Measurements from ENCODE around the gene DHRS2. TPM values are rescaled to one million over a fixed set of nuclear protein-coding genes. Genes with fewer than 3 reads are reported as not detected.
A peak's percentile ranks its signal among the peaks of the same experiment; 100 is the strongest.

DHRS2 gene
- total RNA-seq, 1 experiment from 2014 or later = 17.2 TPM

DNA sequence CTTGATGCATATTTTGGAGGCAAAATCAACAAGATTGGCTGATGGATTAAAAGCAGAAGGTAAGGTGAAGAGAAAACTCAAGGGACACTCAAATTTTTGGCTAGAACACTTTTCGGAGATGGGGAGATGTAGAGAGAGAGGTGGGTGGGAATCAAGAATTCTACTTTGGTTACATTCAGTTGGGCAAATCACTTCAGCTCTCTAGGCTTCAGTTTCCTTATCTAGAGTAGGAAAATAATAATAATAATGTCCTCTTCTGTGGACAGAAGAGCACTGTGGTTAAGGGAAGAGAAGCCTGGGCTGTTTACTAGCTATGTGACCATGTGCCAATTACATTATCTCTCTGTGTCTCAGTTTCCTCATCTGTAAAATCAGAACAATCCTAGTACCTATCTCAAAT is 23.4 kb upstream of the DHRS2 start:
- no peak for DNase-seq (ENCODE audit: low spot score)

DNA sequence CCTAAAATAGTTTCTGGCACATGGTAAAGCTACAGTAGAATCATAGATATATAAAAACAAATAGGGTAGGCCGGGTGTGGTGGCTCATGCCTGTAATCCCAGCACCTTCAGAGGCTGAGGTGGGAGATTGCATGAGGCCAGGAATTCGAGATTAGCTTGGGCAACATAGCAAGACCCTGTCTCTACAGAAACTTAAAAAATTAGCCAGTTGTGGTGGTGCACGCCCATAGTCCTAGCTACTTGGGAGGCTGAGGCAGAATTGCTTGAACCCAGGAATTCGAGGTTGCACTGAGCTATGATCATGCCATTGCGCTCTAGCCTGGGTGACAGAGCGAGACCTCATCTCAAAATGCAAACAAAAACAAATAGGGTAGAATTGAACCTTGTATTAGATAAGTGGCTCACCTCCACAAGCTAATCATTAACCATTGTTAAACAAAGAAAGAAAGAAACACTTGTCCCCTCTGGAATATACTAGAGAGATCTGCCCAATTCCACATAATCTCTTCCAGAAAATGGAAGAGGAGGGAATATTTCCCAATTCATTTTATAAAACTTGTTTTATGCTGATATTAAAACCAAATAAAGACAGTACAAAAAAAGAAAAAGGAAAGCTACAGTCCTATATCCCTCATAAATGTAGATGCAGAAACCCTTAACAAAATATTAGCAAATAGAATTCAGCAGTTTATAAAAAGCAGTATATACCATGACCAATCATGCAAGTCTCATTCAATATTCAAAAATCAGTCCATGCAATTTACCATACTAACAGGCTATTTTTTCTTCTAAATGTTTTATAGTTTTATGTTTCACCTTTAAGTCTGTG is 22.7 kb upstream of the DHRS2 start:
- no peak for DNase-seq (ENCODE audit: low spot score)

DNA sequence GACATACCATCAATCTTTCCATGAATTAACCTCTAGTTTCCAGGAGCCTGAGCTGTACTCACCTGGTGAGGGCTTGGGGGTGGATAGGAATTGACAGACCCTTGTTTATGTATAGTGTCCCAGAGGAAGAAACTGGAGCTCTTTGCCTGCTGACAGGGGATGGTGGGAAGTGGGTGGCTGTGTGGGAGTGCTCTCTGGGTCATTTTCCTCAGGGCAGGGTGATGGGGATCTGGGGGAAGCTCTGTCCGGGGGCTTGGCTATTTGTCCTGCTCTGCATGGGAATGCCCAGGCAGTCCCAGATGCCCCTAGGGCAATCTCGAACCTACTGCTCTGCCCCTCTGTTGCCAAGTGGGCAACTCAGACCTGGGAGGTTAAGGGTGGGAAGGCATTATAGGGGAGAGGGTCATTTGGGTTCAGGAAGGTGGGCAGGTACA is 21.8 kb upstream of the DHRS2 start:
- DNase-seq (ENCODE audit: low spot score) = no peak

DNA sequence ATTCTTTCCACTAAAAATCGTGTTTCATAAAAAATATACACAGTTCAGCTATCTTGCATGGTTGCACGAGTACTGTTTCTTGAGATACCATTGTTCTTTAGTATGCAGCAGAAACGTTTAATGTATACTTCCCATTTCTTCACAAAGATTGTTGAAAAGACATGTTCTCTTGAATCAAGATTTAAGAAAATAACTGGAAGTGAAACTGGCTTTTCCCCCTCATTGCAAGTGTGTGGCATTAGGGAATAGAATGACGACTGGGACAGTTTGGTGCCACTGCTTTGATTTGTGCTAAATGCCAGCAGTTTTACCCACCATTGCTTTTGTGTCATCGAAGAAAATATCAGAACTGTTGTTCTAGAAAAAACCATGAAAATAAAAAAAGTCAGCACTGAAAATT is 20.3 kb upstream of the DHRS2 start:
- DNase-seq (ENCODE audit: low spot score) = no peak

DNA sequence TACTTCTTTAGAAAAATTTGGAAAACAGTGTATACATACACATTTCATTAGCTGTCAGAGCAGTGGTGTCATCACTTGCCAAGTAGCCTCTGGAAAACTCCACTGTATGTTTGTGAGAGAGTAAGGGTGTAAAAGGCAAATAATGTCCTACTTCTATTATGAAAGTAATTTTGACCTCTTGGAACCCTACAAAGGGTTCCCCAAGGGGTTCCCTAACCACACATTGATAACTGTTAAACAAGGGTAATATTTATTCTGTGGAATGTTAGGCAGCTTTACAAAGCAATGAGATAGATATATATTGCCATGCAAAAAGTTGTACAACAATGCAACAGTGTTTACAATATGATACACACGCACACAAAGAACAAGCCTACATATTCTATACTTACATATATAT is 18.6 kb upstream of the DHRS2 start:
- DNase-seq (ENCODE audit: low spot score) = no peak

DNA sequence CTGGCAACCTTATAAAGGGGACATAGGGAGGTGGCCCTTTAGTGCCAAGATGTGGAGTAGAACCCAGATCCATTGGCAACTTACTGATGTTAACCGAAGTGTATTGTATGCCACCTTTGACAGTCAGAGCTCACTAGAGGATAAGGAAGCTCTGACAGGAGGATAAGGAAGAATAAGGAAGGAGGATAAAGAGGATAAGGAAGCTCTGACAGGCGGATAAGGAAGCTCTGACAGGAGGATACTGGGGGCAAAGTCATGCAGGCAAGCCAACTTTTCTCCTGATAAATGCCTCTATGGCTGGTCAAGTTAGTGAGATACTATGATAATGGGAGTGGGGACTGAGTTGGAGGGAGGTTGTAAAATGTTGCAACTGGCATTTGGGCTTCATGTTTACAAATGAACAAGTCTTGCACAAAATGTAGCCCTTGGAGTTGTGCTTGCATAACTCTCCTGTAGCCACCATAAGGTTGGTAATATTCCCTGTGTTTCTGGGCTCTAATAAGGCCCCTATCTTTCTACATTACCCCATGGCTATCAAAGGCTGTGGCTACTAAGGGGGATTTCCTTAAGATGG is 17.7 kb upstream of the DHRS2 start:
- DNase-seq (ENCODE audit: low spot score) = no peak

DNA sequence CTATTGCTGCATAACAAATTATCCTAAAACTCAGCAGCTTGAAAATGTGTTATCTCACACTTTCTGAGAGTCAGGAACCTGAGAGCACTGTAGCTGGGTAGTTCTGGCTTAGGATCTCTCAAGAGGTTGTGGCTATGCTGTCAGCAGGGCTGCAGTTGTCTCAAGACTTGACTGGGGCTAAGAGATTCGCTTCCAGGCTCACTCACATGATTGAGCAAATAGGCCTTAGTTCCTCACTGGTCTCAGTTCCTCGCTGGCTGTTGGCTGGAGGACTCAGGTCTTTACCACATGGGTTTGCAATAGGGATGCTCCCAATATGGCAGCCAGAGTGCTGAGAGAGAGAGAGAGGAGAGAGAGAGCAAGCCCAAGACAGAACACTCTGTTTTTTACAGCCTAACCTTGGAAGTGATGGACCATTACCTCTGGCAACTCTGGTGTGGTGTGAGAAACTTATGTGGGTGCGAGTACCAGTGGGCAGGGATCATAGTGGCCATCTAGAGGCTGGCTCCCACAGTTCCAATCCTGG is 15.9 kb upstream of the DHRS2 start:
- DNase-seq (ENCODE audit: low spot score) = no peak

DNA sequence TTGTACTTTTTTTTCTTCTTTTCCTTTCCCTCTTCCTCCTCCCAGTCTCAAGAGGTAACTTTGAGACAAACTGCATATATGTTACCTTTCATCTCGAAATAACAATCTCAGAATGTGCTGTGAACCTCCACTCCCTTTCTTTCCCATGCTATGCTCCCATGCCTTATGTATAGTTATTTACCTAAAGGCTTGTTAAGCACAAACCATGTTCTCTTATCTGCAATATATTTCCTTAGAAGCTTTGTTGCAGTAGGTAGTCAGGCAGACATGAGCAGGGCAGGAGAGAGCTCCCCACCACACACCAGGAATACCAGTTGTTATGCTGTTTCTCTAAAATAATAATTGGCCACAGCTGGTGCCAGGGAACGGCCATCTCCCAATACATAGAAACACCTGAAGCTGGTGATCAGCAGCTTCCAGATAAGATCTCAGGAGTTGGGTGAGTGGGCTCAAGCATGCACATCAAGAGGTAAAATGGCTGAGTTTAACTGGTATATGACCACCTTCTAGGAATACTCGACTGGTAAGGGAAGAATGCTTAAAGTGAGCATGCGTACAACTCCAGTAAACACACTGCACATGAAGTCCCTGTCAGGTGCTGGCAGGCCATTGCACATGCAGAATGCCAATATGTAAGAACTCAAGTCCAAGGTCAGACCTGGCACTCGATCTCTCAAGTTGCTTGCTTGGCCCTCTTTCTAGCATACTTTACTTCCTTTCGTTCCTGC is 14.8 kb upstream of the DHRS2 start:
- no peak for DNase-seq (ENCODE audit: low spot score)

DNA sequence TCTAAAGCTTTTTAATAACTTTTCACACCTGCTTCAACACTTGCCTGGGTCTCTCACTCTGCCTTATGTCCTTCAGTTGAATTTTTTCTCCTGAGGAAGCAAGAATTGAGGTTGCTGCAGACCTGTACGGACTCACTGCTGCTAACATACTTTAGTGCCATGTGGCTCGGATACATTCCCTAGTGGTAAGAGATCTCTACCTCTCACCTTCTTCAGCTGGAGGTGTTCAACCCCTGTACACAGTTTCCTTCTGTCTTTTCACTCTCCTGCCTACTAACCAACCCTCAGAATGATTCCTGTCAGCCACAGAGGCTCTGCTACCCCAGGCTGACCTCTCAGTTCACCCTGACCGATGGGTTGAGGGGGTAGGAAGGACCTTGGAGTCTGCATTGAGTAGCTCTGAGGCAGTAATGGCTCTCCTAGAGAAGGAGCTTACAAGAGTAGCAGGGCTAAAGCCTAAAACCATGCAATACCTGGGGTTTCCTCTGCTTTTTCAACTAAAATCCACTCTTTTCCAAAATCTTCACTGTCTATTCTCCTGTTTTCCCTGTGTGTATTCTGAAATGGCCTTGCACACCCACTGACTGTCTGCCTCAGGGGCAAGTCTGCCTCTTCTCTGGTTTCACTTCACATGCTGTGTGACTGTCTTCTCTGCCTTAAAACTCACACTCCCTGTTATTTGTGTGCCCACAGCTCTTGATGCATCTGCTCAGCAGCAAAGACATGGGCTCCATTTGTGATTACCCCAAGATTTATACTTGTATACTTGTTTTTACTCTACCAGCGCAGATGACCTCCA is 14.0 kb upstream of the DHRS2 start:
- no peak for DNase-seq (ENCODE audit: low spot score)

DNA sequence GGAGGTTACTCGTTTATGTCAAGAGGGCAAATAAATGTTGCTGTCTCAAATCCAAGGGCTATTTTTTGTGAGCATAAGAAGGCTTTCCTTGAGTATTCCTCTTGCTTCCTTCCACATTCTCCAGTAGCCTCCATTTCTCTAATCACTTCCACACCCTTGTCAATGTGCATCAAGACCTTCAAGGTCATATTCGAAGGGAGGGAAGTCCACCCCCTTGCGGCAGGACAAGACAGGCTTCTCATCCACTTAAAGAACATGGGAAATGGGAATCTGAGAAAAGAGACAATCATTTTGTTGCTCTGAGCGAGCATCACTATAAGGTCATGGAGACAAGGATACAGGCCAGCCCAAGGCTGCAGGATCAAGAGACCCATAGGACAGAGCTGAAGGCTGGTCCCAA is 13.2 kb upstream of the DHRS2 start:
- DNase-seq (ENCODE audit: low spot score) = no peak

DNA sequence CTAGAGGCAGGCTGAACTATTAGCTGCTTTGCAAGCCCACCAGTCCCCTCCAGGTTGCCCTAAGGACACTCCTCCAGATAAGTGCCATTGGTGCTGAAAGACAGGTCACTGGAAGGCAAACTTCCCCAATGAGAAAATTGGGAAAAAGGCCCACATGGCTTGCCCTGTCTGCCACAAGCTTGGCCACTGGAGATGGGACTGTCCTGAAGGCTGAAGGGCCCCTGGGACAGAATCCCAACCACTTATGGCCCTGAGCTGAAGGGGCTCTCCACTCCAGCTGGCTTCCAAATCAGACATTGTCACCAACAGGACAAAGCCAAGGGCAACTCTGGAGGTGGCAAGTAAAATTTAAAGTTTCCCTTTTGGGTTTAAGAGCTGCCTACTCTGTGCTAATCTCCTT is 12.2 kb upstream of the DHRS2 start:
- DNase-seq (ENCODE audit: low spot score) = no peak

DNA sequence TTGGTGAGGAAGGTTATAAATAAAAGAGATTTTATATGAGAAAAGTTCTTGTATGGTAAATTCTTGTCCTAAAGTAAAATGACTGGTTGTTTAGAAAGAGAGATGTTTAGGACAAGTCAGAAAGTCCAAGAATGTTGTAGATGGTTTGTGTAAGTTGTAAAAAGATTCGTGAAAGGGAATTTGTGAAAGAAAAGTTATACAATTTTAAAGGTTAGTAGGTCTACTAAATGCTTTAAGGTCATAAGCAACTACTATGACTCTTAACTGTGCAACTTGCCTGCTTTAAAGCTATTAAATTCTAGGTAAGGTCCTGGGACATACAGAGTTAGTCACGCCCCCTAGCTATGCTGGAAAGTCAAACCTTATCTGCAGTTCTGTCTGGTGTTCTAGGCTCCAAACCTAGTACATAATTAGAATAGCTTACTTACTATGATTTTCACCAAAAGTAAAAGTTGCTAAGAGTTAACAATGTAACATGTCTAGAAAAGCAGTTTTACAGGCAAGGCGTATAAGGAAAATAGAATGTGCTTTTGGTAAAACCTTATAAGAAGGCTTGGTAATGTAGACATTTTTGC is 11.2 kb upstream of the DHRS2 start:
- DNase-seq (ENCODE audit: low spot score) = no peak

DNA sequence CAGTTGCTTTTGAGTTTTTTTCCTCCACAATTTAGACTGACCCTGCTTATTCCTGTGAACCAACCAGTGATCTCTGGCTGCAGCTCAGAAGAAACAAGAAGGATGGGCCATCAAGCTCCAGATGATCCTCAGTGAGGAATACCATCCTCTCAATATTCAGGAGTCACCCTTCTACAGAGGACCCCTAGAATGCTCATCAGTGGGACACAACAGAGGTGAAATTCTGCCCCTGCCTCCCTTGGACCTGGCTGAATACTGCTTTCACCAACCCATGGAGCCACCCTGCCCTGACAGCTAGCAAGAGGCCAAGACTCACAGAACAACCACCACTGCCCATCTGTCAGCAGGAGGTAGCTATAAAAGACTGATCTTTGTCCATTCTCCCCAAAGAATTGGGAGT is 9.2 kb upstream of the DHRS2 start:
- DNase-seq (ENCODE audit: low spot score) = no peak

DNA sequence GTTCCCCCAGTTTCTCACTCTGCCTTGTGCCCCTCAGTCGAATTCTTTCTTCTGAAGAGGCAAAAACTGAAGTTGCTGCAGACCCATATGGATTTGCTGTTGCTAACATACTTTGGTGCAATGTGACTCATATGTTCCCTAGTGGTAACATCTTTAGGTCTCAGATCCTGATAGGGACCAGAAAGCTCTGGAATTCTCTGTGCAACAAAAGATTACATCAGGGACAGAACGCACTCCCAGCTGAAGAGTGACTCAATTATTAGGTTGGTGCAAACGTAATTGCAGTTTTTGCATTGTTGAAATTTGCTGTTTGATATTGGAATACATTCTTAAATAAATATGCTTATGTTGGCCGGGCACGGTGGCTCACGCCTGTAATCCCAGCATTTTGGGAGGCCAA is 8.2 kb upstream of the DHRS2 start:
- no peak for DNase-seq (ENCODE audit: low spot score)

DNA sequence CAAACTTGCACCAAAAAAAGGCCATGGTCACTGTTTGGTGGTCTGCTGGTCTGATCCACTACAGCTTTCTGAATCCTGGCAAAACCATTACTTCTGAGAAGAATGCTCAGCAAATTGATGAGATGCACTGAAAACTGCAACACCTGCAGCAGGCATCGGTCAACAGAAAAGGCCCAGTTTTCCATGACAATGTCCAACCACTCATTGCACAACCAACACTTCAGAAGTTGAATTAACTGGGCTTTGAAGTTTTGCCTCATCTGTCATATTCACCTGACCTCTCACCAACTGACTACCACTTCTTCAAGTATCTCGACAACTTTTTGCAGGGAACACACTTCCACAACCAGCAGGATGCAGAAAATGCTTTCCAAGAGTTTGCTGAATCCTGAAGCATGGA is 7.0 kb upstream of the DHRS2 start:
- no peak for DNase-seq (ENCODE audit: low spot score)

DNA sequence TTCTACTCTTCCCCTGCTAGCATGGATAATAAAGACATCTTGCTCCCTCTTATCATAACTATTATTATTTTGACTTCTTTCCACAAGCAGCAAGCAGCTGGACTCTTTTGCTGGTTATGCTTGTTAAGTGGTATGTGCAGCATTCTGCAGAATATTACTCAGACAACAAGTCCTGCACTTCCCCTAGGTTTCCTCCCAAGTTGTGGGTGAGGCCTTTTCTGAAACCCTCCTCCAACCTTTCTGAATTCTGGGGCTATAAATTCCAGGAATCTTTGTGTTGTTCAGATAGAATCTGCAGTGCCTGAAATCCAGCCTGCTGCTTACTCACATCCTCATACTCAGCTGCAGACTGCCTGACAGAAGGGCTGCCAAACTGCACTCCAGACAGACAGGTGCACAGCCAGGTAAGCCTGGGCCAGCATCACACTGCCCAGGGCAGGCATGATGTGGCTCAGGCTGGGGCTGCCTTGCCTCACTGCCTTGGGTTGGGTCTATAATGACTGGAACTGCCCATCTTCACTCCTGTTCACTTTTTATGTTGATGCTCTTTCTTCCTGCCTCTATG is 6.2 kb upstream of the DHRS2 start:
- DNase-seq (ENCODE audit: low spot score) = no peak

DNA sequence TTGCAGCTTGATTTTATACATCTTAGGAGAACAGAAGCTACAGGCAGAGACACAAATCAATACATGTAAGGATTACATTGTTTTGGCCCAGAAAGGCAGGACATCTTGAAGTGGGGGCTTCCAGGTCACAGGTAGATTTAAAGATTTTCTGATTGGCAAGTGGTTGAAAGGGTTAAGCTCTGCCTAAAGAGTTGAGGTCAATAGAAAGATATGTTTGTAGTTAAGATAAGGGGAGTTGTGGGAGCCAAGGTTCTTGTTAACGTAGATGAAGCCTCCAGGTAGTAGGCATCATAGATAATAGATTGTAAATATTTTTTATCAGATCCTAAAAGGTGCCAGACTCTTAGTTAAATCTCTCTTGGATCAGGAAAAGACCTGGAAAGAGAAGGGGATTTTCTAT is 5.5 kb upstream of the DHRS2 start:
- no peak for DNase-seq (ENCODE audit: low spot score)

DNA sequence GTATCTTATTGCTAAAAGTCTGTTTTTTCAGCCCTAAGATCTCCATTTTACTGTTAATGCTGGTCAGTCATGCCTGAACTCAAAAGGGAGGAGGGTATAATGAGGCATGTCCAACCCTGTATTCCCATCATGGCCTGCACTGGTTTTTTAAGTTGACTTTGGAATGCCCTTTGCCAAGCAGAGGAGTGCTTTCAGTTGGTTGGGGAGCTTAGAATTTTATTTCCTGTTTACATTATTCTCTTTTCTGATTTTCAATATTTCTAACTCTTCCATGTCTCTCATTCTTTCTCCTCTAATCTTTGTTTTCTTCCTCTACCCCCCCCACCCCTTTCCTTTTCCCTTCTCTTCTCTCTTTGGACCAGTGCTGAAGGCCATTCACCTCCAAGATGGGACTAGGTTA is 4.9 kb upstream of the DHRS2 start:
- no peak for DNase-seq (ENCODE audit: low spot score)

DNA sequence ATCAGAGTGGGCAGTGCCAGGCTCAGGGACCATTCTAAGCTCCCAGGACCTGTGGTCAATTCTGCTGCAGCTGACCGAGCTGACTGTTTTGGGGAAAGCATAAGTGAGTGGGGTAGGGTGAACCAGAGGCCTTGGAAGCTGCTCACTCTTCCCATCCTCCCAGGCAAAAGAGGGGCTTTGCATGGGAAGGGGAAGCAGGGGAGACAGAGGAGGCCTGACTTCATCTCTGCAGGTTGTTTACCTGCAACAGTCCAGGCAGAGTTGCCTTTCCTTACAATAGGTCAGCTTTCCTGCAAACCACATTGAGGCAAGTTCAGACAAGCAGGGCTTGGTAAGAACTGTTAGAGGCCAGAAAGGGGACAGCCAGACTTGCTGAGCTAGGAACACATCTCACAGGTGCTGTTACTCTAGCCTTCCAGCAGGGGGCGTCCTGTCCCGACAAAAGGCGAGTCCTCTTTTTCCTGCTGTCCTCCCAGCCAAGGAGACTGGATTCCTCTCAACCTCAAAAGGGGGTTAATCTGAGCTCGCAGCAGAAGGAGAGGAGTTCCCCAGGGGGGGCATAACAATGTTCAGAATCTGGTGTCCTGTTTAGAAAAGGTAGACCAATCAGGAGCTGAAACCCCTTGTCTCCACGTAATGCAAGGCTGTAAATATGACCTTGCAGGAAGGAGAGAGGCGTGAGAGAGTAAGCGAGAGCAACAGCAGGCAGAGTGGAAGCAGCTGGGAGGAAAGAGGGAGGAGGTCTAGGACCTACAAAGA is 4.3 kb upstream of the DHRS2 start:
- DNase-seq (ENCODE audit: low spot score) = peak; percentile 74

DNA sequence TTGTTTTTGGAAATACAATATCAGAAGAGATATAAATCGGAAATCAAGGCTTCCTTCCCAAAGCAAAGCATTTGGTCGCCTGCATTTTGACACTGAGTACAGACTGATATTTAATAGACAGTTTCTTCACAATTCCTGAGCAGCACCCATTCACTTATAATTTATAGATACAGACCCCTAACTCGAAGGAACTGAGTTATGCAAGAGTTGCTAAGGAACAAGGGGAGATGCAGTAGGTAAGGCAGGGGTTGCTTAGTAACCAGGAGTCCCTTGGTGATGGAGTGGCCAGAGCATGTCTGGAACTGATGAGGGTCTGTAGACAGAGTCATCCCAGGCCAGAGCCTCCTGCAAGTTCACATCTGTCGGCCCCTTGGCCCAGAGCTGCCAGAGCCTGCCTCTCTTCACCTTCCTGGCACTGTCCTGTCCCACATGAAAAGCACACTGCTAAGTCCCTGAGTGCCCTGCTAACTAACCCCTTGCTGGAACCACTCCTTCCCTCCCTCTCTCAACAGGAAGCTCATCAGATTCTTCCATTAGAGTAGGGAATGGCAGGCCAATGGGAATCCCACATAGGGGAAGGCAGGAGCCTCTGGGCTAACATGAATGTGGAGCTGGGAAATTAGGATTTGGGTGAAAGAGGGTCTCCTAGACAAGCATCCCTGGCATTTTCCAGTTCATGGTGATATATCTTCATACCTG is 3.6 kb upstream of the DHRS2 start:
- no peak for DNase-seq (ENCODE audit: low spot score)
